ENCODE results near the gene AUTS2. TPM values are rescaled to one million over a fixed set of nuclear protein-coding genes. Genes with fewer than 3 reads are reported as not detected.

The AUTS2 gene
- total and polyA plus RNA-seq, 10 of the 15 experiments (the other 5 are each of a cell fraction or from before 2014, with no cell fraction given) = 6.4 to 55.6 (median 21.6) TPM

DNA sequence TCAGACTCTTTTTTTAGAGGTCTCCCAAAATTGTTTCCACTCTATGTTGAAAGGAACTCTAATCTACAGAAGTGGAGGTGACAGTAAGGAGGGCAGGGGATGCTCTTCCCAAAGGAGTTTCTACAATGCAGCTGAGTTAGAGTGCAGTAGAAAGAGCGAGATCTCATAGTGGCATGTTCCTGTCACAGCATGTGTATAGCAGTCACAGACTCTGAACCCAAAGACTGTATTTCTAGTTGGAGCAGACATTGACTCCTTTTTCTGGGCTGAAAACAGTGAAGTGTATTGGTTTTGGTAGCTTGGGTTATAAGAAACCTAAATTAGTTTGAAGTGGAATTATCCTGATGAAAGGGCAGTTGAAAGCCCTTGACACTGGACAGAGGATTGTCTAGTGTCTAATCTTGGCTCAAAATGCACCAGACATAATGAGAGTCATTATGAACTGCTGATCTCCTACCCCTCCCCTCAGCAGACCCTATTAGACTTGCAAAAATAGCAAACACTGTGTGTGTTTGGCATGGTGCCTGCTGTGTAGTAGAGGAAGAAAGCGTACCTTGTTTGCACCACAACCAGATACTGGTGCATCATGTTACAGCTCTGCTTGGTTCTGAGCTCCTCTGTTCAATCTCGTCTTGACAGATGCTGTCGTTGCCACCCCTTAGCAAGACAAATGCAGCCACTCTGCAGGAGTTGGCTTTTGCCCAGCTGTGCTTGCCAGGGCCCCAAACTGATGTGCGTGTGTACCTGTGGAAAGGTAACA, 336.0 kb downstream of the AUTS2 start:
- intact Hi-C loops (cut with micrococcal nuclease; ENCODE audit: unreplicated experiment) = loop anchor here (10.0 kb wide), 1 partner anchor 230 kb away; no protein-coding TSS in a partner anchor

More for the DNA sequence above, 336.0 kb downstream of the AUTS2 start:
- TF ChIP-seq NR2C2 (IDR thresholded peaks at IDR 0.05; ENCODE audit: borderline replicate concordance, control insufficient read depth, insufficient read length, low read depth) (no peak), SMAD1 (IDR thresholded peaks at IDR 0.05; ENCODE audit: low read depth, partially characterized antibody) (no peak), TBL1XR1 (IDR thresholded peaks at IDR 0.05; ENCODE audit: low read depth, low read length) (no peak)
- TF ChIP-seq, protein P1, sequence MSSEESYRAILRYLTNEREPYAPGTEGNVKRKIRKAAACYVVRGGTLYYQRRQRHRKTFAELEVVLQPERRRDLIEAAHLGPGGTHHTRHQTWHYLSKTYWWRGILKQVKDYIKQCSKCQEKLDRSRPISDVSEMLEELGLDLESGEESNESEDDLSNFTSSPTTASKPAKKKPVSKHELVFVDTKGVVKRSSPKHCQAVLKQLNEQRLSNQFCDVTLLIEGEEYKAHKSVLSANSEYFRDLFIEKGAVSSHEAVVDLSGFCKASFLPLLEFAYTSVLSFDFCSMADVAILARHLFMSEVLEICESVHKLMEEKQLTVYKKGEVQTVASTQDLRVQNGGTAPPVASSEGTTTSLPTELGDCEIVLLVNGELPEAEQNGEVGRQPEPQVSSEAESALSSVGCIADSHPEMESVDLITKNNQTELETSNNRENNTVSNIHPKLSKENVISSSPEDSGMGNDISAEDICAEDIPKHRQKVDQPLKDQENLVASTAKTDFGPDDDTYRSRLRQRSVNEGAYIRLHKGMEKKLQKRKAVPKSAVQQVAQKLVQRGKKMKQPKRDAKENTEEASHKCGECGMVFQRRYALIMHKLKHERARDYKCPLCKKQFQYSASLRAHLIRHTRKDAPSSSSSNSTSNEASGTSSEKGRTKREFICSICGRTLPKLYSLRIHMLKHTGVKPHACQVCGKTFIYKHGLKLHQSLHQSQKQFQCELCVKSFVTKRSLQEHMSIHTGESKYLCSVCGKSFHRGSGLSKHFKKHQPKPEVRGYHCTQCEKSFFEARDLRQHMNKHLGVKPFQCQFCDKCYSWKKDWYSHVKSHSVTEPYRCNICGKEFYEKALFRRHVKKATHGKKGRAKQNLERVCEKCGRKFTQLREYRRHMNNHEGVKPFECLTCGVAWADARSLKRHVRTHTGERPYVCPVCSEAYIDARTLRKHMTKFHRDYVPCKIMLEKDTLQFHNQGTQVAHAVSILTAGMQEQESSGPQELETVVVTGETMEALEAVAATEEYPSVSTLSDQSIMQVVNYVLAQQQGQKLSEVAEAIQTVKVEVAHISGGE (CRISPR knock-in tag; IDR thresholded peaks at IDR 0.05) = no peak
- H3K4me2 ChIP-seq (ENCODE audit: control insufficient read depth, insufficient read depth) = no peak overlapping the region
- H3K4me3 ChIP-seq = no peak overlapping the region
- ATAC-seq (no peak), DNase-seq (ENCODE audit: low read depth, low spot score) (no peak), FAIRE-seq (no peak)
- BruUV-seq (replicated peaks) = no TSS peak
- POLR2A ChIA-PET = no interaction called here
- CTCF ChIA-PET = interaction anchor here (0.9 to 2.5 kb wide), 3 partner anchors 24 to 764 kb away, joined by 3 to 9 read pairs (median 3); no protein-coding TSS in a partner anchor
- no peak overlapping the region for H3K9ac ChIP-seq (ENCODE audit: control insufficient read depth, insufficient read depth, low read length)
- no peak overlapping the region for H2AFZ ChIP-seq (ENCODE audit: control insufficient read depth, low read depth, low read length)
- SMC1A ChIA-PET (ENCODE audit: uncharacterized antibody, unreplicated experiment) = interaction anchor here (0.5 to 2.1 kb wide), 9 partner anchors 11 to 963 kb away, joined by 3 to 9 read pairs (median 3); no protein-coding TSS in a partner anchor
- peaks cover 4% of the 10 kb centered on the region for H3K79me2 ChIP-seq (ENCODE audit: control insufficient read depth, insufficient read depth, low read length)
- no peaks in the 10 kb centered on the region for H3K4me1 ChIP-seq (ENCODE audit: control insufficient read depth, insufficient read depth, low read length)
- no peaks in the 10 kb centered on the region for H3K9me3 ChIP-seq (replicated peaks; ENCODE audit: control insufficient read depth, insufficient read depth, low read length)
- RAD21 ChIA-PET (ENCODE audit: unreplicated experiment) = interaction anchor here (0.9 to 1.5 kb wide), 3 partner anchors 8 to 108 kb away, joined by 3 to 4 read pairs (median 3); no protein-coding TSS in a partner anchor
- 66% methylated on average over 5 of the region's 5 CpGs for WGBS (ENCODE audit: insufficient coverage, insufficient replicate concordance, low lambda C conversion rate, missing lambda C conversion rate)
- H3K27me3 ChIP-seq (replicated peaks in 1 of 2; ENCODE audit: control insufficient read depth in 2 of 2, insufficient read depth in 2 of 2, low read length in 1 of 2) = no peaks in the 10 kb centered on the region
- H3K36me3 ChIP-seq (ENCODE audit: control insufficient read depth in 2 of 2, insufficient read depth in 2 of 2, low read length in 1 of 2) = 0 out of 4 replicates have a peak, but pooled peaks cover 0 to 1% of the 10 kb centered on the region in 2 experiments
- in situ Hi-C loops (cut with MboI) = no loop called here
- H3K27ac ChIP-seq (ENCODE audit: control insufficient read depth, insufficient read depth) = no peak overlapping the region
- no peaks in the 10 kb centered on the region for H4K20me1 ChIP-seq (ENCODE audit: control insufficient read depth, insufficient read depth)

All from GM12878 (cell line).